HepG2 (cell line): ENCODE results near the gene MIDN. TPM values are rescaled to one million over a fixed set of nuclear protein-coding genes. Genes with fewer than 3 reads are reported as not detected.

ENCODE experiments used
- AFF4 ChIP-seq: sonication (generic); formaldehyde crosslinking; IDR thresholded peaks from 2 replicates; pipeline ENCODE4 v1.4.0; 2020; ENCODE audit warnings: missing genetic modification reagents
- ARID3A ChIP-seq: IDR thresholded peaks from 2 replicates; pipeline ENCODE4 v1.6.1; 2012; ENCODE audit warnings: low read depth, low read length, improper control_type of control experiment
- IRF1 ChIP-seq: sonication (generic); formaldehyde crosslinking; IDR thresholded peaks from 2 replicates; pipeline ENCODE4 v1.4.0; 2020; ENCODE audit warnings: low read depth, mild to moderate bottlenecking, missing genetic modification reagents
- SNAPC4 ChIP-seq: sonication (generic); formaldehyde crosslinking; IDR thresholded peaks from 2 replicates; pipeline ENCODE4 v1.4.0; 2020; ENCODE audit warnings: mild to moderate bottlenecking, missing genetic modification reagents
- TEF ChIP-seq: sonication (generic); formaldehyde crosslinking; IDR thresholded peaks from 2 replicates; pipeline ENCODE4 v1.5.0; 2020; ENCODE audit warnings: missing genetic modification reagents
- TERF1 ChIP-seq: sonication (generic); formaldehyde crosslinking; IDR thresholded peaks from 2 replicates; pipeline ENCODE4 v1.8.0; 2022; ENCODE audit warnings: mild to moderate bottlenecking, missing genetic modification reagents, moderate library complexity
- ZNF484 ChIP-seq: sonication (generic); formaldehyde crosslinking; IDR thresholded peaks from 2 replicates; pipeline ENCODE4 v1.5.1; 2020; ENCODE audit warnings: mild to moderate bottlenecking, low read depth, missing genetic modification reagents, borderline replicate concordance
- ZSCAN29 ChIP-seq: sonication (generic); formaldehyde crosslinking; conservative IDR thresholded peaks from 2 replicates; pipeline ENCODE4 v1.4.0; 2020; ENCODE audit warnings: mild to moderate bottlenecking, missing genetic modification reagents
- polyA plus RNA-seq, 8 experiments: library from polyadenylated mRNA; depleted of rRNA in 3 of 8; stranded (reverse) in 7 of 8; unstranded in 1 of 8; fragments of >200 nt; fragmentation: Illumina TruSeq in 4 of 8; extraction: Trizol in 4 of 8; gene quantifications; 2 replicates each; pipeline versions ENCODE4 v1.2.1 to v1.2.3, GENCODE V29; 2011 to 2016; ENCODE audit warnings: low read depth in 4 of 8, missing spikeins in 1 of 8, mixed read lengths in 1 of 8; ENCODE audit not compliant: insufficient read depth in 1 of 8
- total RNA-seq, 5 experiments: library from RNA; depleted of rRNA; stranded (reverse); fragments of >200 nt; fragmentation: Illumina TruSeq; extraction: Trizol; gene quantifications; 2 replicates each; pipeline ENCODE4 v1.2.3, GENCODE V29; 2016; ENCODE audit warnings: low read depth in 1 of 5

The MIDN gene
- total and polyA plus RNA-seq, 2 of the 13 experiments (the other 11 are each of a cell fraction or from before 2014, with no cell fraction given), result 8.4 to 18.0 TPM

- TF ChIP-seq SNAPC4 (CRISPR knock-in tag), result no peak
- no peak for TF ChIP-seq TEF (CRISPR knock-in tag)
- TF ChIP-seq ZNF484, result no peak
- no peak for TF ChIP-seq TERF1 (CRISPR knock-in tag)
- TF ChIP-seq AFF4 (CRISPR knock-in tag), result no peak
- no peak for TF ChIP-seq IRF1 (CRISPR knock-in tag)
- no peak for TF ChIP-seq ARID3A
- no peak for TF ChIP-seq ZSCAN29
Measured at GRCh38 chr19:1260749-1261537, 12.6 kb downstream of the MIDN start (continued).
